Occipital lobe (tissue), 2 donors: ENCODE data around the gene SLC43A1. TPM values are rescaled to one million over a fixed set of nuclear protein-coding genes. Genes with fewer than 3 reads are reported as not detected.

Experiments
- DNase-seq: peaks from one replicate; lab custom pipeline; 2025; lab: John Stamatoyannopoulos, UW
- total RNA-seq: library from RNA; depleted of rRNA; stranded (reverse); fragments of >200 nt; gene quantifications from one replicate; pipeline ENCODE4 v1.2.3, GENCODE V29; 2014

The SLC43A1 gene
- total RNA-seq, 1 donor from 2014 or later = 0.94 TPM

- no peak for DNase-seq
These were observed 13.5 kb upstream of the SLC43A1 start for GRCh38 chr11:57529012-57529411.

DNA sequence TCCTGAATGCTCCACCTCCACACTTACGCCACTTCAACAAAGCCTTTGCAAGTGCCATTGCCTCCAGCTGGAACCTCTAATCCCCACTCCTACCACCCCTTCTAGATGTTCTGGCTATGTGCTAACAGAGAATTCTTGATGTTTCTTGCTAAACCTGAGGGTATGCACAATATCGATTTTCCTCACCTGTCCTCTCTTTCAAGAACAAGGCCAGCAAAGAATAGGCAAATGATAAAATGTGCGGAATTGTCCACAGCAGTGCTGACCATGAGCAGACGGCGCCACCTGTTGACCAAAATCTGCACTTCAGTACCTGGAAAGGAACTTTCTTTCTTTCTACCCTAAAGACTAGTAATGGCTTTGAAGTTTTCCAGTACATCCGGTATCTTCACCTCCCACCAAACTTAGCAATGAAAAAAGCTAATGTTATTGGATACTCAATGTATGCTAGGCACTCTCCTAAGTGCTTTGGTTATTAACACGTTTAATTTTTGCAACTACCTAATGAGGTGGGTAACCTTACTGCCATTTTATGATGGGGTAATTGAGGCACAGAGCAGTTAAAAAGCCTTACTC, 11.6 kb upstream of the SLC43A1 start:
- DNase-seq = peak; percentile 10

GRCh38 chr11:57523419-57523818, 7.9 kb upstream of the SLC43A1 start:
- no peak for DNase-seq

- no peak for DNase-seq
These were observed 5.6 kb upstream of the SLC43A1 start for GRCh38 chr11:57521116-57521515.

- no peak for DNase-seq
These were observed 550 bp upstream of the SLC43A1 start for GRCh38 chr11:57516061-57516443.

- peak; percentile 17 for DNase-seq
These were observed 767 bp downstream of the SLC43A1 start for GRCh38 chr11:57514538-57515331.

GRCh38 chr11:57513911-57514537, 1.5 kb downstream of the SLC43A1 start:
- no peak for DNase-seq

GRCh38 chr11:57513452-57513795, 2.1 kb downstream of the SLC43A1 start:
- DNase-seq = no peak

DNA sequence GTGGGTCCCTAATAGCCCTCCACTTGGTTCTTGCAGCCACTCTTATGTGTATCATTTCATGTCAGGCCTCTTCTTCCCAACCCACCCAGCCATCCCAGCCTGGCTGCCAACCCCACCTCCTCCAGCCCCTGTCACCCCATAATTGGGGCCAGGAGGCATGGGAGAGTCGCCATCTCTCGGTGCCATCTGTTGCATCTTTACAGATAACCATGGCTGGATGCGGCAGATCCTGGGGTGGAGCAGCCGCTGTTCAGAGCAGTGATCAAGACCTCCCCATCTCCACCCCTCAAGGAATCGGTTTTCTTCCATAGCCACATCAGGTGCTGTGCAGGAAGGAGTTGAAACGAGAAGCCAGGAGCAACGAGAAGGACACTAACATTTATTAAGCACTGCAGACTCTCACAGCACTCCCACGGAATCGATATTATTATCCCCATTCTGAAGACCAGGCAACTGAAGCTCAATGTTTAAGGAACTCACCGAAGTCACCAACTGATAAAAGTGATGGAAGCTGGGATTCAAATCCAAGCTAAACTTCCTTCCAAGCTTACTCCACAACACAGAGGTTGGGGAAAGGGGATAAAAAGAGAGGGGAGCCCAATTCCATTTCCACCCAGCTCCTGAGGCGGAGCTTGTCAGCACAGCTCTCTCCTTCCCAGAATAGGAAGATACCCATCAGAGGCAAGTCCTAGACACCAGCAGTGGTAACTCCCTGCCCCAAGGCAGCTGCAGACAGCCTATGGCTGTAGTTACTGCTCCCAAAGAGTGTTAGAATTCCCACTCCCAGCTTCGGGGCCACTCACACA, 2.7 kb downstream of the SLC43A1 start:
- no peak for DNase-seq

DNA sequence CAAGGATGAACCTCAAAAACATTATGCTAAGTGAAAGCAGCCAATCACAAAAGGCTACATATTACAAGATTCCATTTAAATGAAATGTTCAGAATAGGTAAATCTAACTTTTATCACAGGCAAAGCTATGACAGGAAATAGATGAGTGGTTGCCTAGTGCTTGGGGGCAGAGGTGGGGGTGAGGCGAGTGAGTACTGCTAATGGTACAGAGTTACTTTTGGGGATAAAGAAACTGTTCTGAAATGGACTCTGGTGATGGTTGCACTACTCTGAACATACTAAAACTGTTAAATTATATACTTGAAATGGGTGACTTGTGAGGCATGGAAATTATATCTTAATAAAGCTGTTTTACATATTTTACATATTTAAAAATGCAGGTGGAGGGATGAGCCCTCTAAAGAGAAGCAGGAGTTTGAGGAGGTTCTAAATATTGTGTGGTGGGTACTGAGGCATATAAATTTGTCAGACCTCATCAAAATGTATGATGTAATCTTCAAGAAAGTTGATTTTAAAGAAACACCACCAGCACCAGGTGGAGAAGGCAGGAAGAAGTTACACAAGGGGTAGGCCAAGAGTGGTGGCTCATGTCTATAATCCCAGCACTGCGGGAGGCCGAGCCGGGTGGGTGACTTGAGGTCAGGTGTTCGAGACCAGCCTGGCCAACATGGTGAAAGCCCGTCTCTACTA, 3.6 kb downstream of the SLC43A1 start:
- no peak for DNase-seq

- no peak for DNase-seq
These were observed 6.9 kb downstream of the SLC43A1 start for GRCh38 chr11:57508341-57509170.

GRCh38 chr11:57506522-57506921, 9.0 kb downstream of the SLC43A1 start:
- DNase-seq = no peak

DNA sequence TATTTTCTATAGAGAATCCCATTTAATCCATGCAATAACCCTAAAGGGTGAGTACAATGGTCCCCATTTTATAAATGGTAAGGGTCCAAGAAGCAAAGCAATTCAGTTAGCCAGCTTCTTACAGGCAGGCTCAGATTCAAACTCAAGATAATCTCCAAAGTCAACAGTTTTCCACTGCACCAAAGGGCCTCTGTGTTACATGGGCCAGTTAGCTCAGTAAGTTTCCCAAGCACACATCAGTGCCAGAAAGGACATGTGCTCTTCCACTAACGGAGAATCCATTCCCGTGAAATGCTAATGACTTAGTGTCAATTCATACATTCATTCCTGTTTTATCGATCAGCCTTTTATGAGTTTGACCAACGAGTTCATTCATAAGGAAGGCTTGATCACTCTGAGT, 11.0 kb downstream of the SLC43A1 start:
- no peak for DNase-seq

- DNase-seq = no peak
These were observed 12.6 kb downstream of the SLC43A1 start for GRCh38 chr11:57502870-57503269.

DNA sequence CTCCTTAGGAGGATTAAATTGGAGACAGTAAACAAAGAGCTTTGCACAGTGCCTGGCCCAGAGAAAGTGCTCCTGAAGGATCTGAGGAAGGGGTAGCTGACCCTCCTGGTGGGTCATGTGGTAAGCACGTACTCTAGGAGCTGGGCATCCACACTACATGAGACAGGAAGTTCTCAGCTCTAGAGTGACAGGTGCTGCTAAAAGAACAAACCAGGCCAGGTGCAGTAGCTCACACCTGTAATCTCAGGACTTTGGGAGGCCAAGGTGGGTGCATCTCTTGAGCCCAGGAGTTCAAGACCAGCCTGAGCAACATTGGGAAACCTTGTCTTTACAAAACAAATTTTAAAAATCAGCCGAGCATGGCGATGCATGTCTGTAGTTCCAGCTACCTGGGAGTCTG, 13.1 kb downstream of the SLC43A1 start:
- no peak for DNase-seq

GRCh38 chr11:57501953-57502352, 13.5 kb downstream of the SLC43A1 start:
- DNase-seq = no peak

- no peak for DNase-seq
These were observed 14.6 kb downstream of the SLC43A1 start for GRCh38 chr11:57500926-57501325.

DNA sequence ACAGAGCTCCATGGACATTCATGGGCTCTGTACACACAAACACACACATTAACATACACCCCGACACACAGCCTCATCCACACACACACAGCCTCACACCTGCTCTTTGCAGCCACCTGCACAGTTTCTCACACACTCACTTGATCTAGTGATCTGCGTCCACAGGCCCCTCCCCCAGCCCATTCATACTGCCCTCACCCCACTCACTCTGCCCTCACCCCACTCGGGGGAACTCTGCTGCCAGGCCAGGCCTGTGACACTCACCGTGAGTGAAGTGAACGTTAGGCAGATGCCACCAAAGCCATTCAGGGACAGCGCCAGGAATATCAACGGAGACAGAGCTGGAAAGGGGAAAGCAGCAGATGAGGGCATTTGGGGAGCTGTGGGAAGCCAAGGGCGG, 15.0 kb downstream of the SLC43A1 start:
- no peak for DNase-seq

DNA sequence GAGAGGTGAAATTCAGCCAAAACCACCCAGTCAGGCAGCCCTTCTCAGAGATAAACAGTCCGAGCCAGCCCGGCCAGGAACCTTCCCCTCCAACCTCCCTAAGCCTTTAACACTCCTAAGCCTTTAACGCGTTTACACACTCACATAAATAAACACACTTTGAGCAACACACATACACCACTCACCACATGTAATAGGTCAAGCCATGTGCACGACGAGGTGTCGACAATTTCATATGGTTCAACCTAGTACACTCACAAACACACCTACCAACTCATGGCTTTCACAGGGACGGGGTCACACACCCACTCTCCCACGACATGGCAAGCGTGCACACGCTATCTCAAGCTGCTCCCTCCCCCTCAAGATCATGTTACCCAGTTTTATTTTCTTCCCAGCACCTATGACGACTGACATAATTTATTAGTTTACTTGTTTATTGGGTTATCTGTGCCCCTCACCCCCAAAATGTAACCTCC, 15.5 kb downstream of the SLC43A1 start:
- DNase-seq = no peak

DNA sequence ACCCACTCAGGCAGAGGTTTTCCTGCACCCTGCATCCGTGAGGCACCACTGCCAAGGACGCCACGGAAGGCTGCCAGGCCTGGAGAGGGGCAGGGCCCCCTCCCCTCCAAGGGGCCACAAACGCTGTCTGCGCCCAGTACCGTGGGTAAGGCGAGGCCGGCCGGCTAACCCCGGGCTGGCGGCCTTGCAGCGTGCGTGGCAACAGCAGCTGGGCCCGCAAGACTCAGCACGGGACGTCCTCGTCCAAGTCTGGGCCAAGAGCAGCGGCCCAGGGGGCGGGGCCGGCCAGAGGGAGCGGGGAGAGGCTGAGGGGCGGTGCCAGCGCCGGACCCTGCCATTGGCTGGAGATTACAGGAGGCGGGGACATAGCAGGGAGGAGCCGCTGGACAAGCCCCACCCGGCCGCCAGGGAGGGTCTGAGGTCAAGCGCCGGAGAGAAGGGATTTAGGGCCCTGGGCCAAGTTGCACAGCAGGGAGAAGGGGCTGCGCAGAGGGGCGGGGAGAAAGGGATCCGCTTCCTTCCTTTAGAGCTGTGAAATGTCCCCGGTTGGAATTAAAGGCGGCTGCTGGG, 16.0 kb downstream of the SLC43A1 start:
- peak; percentile 92 for DNase-seq
